SK-N-SH treated with all-trans-retinoic acid at 6 μM for 48 hours (cell line): ENCODE measurements around the gene PTPN12.

Experiments
- ATAC-seq: fragments of 200-7000 bp; cut with Tn5 transposase; 3 replicates; pipeline ENCODE4 v1.9.1; 2020; ENCODE audit warnings: mild to moderate bottlenecking, moderate library complexity
- ARNTL ChIP-seq: fragments of 450-650 bp; formaldehyde crosslinking; IDR thresholded peaks from 2 replicates; pipeline ENCODE4 v1.5.0; 2020; ENCODE audit warnings: low read depth, mild to moderate bottlenecking, moderate library complexity, borderline replicate concordance
- BACH2 ChIP-seq: fragments of 250-450 bp; sonication (Bioruptor Pico); IDR thresholded peaks from 2 replicates; pipeline ENCODE4 v1.9.0; 2021; ENCODE audit warnings: mild to moderate bottlenecking, borderline replicate concordance
- CSDC2 ChIP-seq: fragments of 250-450 bp; sonication (Bioruptor Pico); IDR thresholded peaks from 2 replicates; pipeline ENCODE4 v1.5.0; 2020; ENCODE audit warnings: mild to moderate bottlenecking, moderate library complexity
- CSRNP3 ChIP-seq: fragments of 250-450 bp; sonication (Bioruptor Pico); IDR thresholded peaks from 2 replicates; pipeline ENCODE4 v1.5.1; 2021; ENCODE audit warnings: mild to moderate bottlenecking, moderate library complexity
- ESRRG ChIP-seq: fragments of 250-450 bp; sonication (Bioruptor Pico); IDR thresholded peaks from 2 replicates; pipeline ENCODE4 v1.6.1; 2021; ENCODE audit warnings: mild to moderate bottlenecking
- GLIS3 ChIP-seq: fragments of 250-450 bp; sonication (Bioruptor Pico); IDR thresholded peaks from 2 replicates; pipeline ENCODE4 v1.5.0; 2020; ENCODE audit warnings: mild to moderate bottlenecking, moderate library complexity
- ISL1 ChIP-seq: fragments of 250-450 bp; sonication (Bioruptor Pico); IDR thresholded peaks from 2 replicates; pipeline ENCODE4 v2.1.2; 2022; ENCODE audit warnings: mild to moderate bottlenecking, moderate library complexity
- OSR1 ChIP-seq: fragments of 250-450 bp; sonication (Bioruptor Pico); IDR thresholded peaks from 2 replicates; pipeline ENCODE4 v1.8.0; 2022; ENCODE audit warnings: moderate library complexity, mild to moderate bottlenecking, inconsistent platforms
- POU6F1 ChIP-seq: fragments of 250-450 bp; sonication (Bioruptor Pico); IDR thresholded peaks from 2 replicates; pipeline ENCODE4 v1.8.0; 2021; ENCODE audit warnings: low read depth, mild to moderate bottlenecking, moderate library complexity, borderline replicate concordance
- PPARA ChIP-seq: fragments of 250-450 bp; sonication (Bioruptor Pico); IDR thresholded peaks from 2 replicates; pipeline ENCODE4 v1.5.0; 2020; ENCODE audit warnings: mild to moderate bottlenecking, borderline replicate concordance
- RARB ChIP-seq: fragments of 250-450 bp; sonication (Bioruptor Pico); IDR thresholded peaks from 2 replicates; pipeline ENCODE4 v1.8.0; 2021; ENCODE audit warnings: mild to moderate bottlenecking, moderate library complexity
- SNAI2 ChIP-seq: fragments of 250-450 bp; sonication (Bioruptor Pico); IDR thresholded peaks from 2 replicates; pipeline ENCODE4 v1.5.0; 2020; ENCODE audit warnings: mild to moderate bottlenecking, moderate library complexity
- TCF4 ChIP-seq: fragments of 250-450 bp; sonication (Bioruptor Pico); IDR thresholded peaks from 2 replicates; pipeline ENCODE4 v1.8.0; 2021; ENCODE audit warnings: mild to moderate bottlenecking, moderate library complexity, borderline replicate concordance
- TOX ChIP-seq: fragments of 250-450 bp; sonication (Bioruptor Pico); IDR thresholded peaks from 2 replicates; pipeline ENCODE4 v1.8.0; 2021; ENCODE audit warnings: mild to moderate bottlenecking, moderate library complexity, borderline replicate concordance
- ZC3H10 ChIP-seq: fragments of 250-450 bp; sonication (Bioruptor Pico); IDR thresholded peaks from 2 replicates; pipeline ENCODE4 v1.5.1; 2021; ENCODE audit warnings: mild to moderate bottlenecking, moderate library complexity
- ZFP3 ChIP-seq: fragments of 250-450 bp; sonication (Bioruptor Pico); IDR thresholded peaks from 2 replicates; pipeline ENCODE4 v1.5.0; 2020; ENCODE audit warnings: mild to moderate bottlenecking, moderate library complexity
- ZFP30 ChIP-seq: fragments of 450-650 bp; formaldehyde crosslinking; IDR thresholded peaks from 2 replicates; pipeline ENCODE4 v1.5.0; 2022; ENCODE audit warnings: mild to moderate bottlenecking, moderate library complexity
- ZNF565 ChIP-seq: fragments of 450-650 bp; formaldehyde crosslinking; conservative IDR thresholded peaks from 2 replicates; pipeline ENCODE4 v1.5.0; 2020; ENCODE audit warnings: low read depth, mild to moderate bottlenecking, moderate library complexity
- ZNF70 ChIP-seq: fragments of 450-650 bp; formaldehyde crosslinking; IDR thresholded peaks from 2 replicates; pipeline ENCODE4 v1.5.0; 2020; ENCODE audit warnings: mild to moderate bottlenecking, moderate library complexity
- ZNF8 ChIP-seq: fragments of 450-650 bp; formaldehyde crosslinking; IDR thresholded peaks from 2 replicates; pipeline ENCODE4 v1.5.0; 2020; ENCODE audit warnings: mild to moderate bottlenecking, moderate library complexity
- TF ChIP-seq, protein P1 (sequence below): fragments of 250-450 bp; sonication (Bioruptor Pico); IDR thresholded peaks from 2 replicates; pipeline ENCODE4 v1.5.0; 2020; ENCODE audit warnings: mild to moderate bottlenecking, moderate library complexity

Gene PTPN12

DNA sequence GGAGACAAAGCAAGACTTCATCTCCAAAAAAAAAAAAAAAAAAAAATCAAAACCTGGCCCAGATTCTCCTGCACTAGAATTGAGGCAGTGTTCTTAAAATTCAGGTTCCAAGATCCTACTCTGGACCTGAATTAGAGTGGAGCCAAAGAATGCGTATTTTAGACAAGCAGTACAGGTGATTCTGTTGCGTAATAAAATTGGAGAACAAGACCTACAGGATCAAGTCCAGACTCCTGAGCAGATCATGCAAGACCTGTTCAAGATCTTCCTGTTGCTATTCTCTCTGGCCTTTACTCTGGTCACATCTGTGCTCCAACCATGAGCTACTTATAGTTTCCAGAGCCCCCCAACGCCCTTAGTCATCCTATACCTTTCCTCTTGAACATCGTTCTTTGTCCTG lies 107.7 kb downstream of the PTPN12 start:
- TF ChIP-seq CSDC2, result no peak
- TF ChIP-seq ISL1 (CRISPR knock-in tag), result no peak
- TF ChIP-seq OSR1 (CRISPR knock-in tag), result no peak
- TF ChIP-seq ZNF70, result no peak
- no peak for TF ChIP-seq BACH2 (CRISPR knock-in tag)
- TF ChIP-seq ZC3H10 (CRISPR knock-in tag), result no peak
- TF ChIP-seq ZFP30 (CRISPR knock-in tag), result no peak
- TF ChIP-seq GLIS3, result no peak
- no peak for TF ChIP-seq SNAI2
- TF ChIP-seq ZFP3 (CRISPR knock-in tag), result no peak
- no peak for TF ChIP-seq RARB (CRISPR knock-in tag)
- TF ChIP-seq, protein P1, sequence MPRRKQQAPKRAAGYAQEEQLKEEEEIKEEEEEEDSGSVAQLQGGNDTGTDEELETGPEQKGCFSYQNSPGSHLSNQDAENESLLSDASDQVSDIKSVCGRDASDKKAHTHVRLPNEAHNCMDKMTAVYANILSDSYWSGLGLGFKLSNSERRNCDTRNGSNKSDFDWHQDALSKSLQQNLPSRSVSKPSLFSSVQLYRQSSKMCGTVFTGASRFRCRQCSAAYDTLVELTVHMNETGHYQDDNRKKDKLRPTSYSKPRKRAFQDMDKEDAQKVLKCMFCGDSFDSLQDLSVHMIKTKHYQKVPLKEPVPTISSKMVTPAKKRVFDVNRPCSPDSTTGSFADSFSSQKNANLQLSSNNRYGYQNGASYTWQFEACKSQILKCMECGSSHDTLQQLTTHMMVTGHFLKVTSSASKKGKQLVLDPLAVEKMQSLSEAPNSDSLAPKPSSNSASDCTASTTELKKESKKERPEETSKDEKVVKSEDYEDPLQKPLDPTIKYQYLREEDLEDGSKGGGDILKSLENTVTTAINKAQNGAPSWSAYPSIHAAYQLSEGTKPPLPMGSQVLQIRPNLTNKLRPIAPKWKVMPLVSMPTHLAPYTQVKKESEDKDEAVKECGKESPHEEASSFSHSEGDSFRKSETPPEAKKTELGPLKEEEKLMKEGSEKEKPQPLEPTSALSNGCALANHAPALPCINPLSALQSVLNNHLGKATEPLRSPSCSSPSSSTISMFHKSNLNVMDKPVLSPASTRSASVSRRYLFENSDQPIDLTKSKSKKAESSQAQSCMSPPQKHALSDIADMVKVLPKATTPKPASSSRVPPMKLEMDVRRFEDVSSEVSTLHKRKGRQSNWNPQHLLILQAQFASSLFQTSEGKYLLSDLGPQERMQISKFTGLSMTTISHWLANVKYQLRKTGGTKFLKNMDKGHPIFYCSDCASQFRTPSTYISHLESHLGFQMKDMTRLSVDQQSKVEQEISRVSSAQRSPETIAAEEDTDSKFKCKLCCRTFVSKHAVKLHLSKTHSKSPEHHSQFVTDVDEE (CRISPR knock-in tag), result no peak
- TF ChIP-seq POU6F1 (CRISPR knock-in tag), result no peak
- no peak for ATAC-seq

DNA sequence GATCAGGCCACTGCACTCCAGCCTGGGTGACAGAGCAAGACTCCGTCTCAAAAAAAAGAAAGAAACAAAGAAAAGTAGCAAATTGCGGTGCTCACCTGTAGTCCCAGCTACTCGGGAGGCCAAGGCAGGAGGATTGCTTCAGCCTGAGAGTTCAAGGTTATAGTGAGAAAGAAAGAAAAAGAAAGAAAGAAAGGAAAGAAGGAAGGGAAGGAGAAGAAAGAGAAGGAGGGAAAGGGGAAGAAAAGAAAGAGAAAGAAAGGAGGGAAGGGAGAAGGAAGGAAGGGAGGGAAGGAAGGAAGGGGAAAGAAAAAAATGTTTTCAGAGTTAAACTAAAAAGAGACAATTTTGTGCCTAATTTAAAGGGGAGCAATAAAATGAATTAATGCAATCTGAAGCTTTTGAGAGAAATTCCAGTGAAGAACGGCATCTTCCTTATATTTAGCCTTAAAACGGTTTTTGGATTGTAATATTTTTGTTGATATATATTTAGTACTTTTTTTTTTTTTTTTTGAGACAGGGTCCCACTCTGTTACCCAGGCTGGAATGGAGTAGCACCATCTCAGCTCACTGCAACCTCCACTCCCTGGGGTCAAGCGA lies 111.7 kb downstream of the PTPN12 start:
- TF ChIP-seq ZFP30 (CRISPR knock-in tag), result no peak
- TF ChIP-seq ZC3H10 (CRISPR knock-in tag), result no peak
- TF ChIP-seq OSR1 (CRISPR knock-in tag), result no peak
- TF ChIP-seq ESRRG (CRISPR knock-in tag), result no peak
- TF ChIP-seq CSRNP3, result no peak
- no peak for TF ChIP-seq RARB (CRISPR knock-in tag)
- TF ChIP-seq TOX (CRISPR knock-in tag), result no peak
- TF ChIP-seq GLIS3, result no peak
- TF ChIP-seq ARNTL (CRISPR knock-in tag), result no peak
- TF ChIP-seq ZNF70, result no peak
- no peak for TF ChIP-seq TCF4 (CRISPR knock-in tag)
- TF ChIP-seq CSDC2, result no peak
- no peak for TF ChIP-seq ZNF565
- no peak for TF ChIP-seq PPARA (CRISPR knock-in tag)
- no peak for TF ChIP-seq SNAI2
- TF ChIP-seq ZNF8 (CRISPR knock-in tag), result no peak
- TF ChIP-seq, protein P1 (CRISPR knock-in tag), result no peak
- no peak for TF ChIP-seq POU6F1 (CRISPR knock-in tag)
- no peak for TF ChIP-seq ZFP3 (CRISPR knock-in tag)
- TF ChIP-seq, all 23 proteins: peak for 0
- no peak for ATAC-seq
